Neural cell (in vitro differentiated cells): Measurements from ENCODE around the gene SEC14L1.

Experiments
- CTCF ChIP-seq: fragments of 450-650 bp; IDR thresholded peaks from 2 replicates; pipeline ENCODE4 v1.5.1; 2014; ENCODE audit warnings: antibody characterized with exemption, mild to moderate bottlenecking, moderate library complexity; ENCODE audit not compliant: poor library complexity, severe bottlenecking
- EZH2 ChIP-seq: fragments of 200-600, 300-800 bp; shearing (Covaris generic), sonication (generic); IDR thresholded peaks from 2 replicates; pipeline ENCODE4 v1.6.1; 2014; ENCODE audit warnings: antibody characterized with exemption, low read length, borderline replicate concordance, mild to moderate bottlenecking; ENCODE audit not compliant: insufficient read depth, poor library complexity, severe bottlenecking
- RAD21 ChIP-seq: fragments of 450-650 bp; conservative IDR thresholded peaks from 2 replicates; pipeline ENCODE4 v1.6.1; 2014; ENCODE audit warnings: antibody characterized with exemption, mild to moderate bottlenecking, moderate library complexity
- SMC3 ChIP-seq: fragments of 450-650 bp; conservative IDR thresholded peaks from 2 replicates; pipeline ENCODE4 v1.6.1; 2014; ENCODE audit warnings: antibody characterized with exemption, mild to moderate bottlenecking, moderate library complexity; ENCODE audit not compliant: poor library complexity

GRCh38 chr17:77242118-77242851 is 101.5 kb downstream of the SEC14L1 start:
- no peak for TF ChIP-seq EZH2
- TF ChIP-seq CTCF, result no peak
- no peak for TF ChIP-seq SMC3
- TF ChIP-seq RAD21, result no peak
